ENCODE results near the gene MPPED2. TPM values are rescaled to one million over a fixed set of nuclear protein-coding genes. Genes with fewer than 3 reads are reported as not detected.

MPPED2 gene
- total and polyA plus RNA-seq, 12 donors, result 2.2 to 15.1 (median 10.4) TPM

DNA sequence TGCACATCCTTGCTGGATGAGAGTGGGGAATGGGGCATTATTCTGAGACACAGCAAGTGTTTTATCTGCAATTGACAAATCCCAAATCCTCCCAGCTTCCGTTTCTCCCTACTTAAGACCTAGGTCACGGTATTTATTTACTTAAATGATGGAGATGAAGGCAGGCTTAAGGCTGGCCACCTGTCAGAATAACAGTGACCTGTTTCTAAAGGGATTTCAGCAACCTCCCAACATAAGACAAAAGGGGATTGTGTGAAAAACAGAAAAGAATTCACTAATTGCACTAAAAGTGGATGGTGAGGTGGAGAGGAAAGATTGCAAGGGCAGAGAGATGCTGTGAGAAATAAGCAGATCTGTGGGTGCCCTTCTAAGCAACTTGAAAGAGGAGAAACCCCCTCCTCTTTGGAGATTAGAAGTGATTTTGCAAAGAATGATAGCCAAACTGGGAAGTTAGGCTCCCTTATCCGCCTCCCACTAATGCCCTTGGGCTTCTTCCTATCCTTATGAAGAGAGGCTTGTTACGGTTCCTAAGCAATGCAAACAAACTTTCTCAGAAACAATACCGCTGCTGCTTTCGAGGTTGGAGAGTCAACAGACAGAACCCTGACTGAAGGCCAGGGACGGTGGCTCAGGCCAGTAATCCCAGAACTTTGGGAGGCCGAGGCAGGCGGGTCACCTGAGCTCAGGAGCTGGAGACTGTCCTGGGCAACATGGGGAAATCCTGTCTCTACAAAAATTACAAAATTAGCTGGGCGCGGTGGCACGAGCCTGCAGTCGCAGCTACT is 179.0 kb downstream of the MPPED2 start:
- Histone ChIP-seq H3K36me3 (peaks cover 0 to 16% (median 0%) of the 10 kb centered on the region in 9 donors), H3K9me3 (no peaks in the 10 kb centered on the region), H3K27ac (peak overlapping the region in 1 of 10 donors; percentile 18), H3K4me1 (no peaks in the 10 kb centered on the region), H3K27me3 (no peaks in the 10 kb centered on the region), H3K4me3 (no peak overlapping the region)
- TF ChIP-seq, protein P1, sequence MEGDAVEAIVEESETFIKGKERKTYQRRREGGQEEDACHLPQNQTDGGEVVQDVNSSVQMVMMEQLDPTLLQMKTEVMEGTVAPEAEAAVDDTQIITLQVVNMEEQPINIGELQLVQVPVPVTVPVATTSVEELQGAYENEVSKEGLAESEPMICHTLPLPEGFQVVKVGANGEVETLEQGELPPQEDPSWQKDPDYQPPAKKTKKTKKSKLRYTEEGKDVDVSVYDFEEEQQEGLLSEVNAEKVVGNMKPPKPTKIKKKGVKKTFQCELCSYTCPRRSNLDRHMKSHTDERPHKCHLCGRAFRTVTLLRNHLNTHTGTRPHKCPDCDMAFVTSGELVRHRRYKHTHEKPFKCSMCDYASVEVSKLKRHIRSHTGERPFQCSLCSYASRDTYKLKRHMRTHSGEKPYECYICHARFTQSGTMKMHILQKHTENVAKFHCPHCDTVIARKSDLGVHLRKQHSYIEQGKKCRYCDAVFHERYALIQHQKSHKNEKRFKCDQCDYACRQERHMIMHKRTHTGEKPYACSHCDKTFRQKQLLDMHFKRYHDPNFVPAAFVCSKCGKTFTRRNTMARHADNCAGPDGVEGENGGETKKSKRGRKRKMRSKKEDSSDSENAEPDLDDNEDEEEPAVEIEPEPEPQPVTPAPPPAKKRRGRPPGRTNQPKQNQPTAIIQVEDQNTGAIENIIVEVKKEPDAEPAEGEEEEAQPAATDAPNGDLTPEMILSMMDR (IDR thresholded peaks at IDR 0.05), result no peak
- peak in 1 of 2 donors; percentile 22 for DNase-seq
- ATAC-seq, result peak; percentile 52 to 97 (median 81)
- intact Hi-C loops (cut with DNase I), result loop anchor here in 1 of 10 donors (10.0 kb wide), 1 partner anchor 178 kb away; the partner anchor contains the start of gene MPPED2
- 54 to 63% methylated on average over 13 of the region's 13 CpGs for WGBS, 2 donors

DNA sequence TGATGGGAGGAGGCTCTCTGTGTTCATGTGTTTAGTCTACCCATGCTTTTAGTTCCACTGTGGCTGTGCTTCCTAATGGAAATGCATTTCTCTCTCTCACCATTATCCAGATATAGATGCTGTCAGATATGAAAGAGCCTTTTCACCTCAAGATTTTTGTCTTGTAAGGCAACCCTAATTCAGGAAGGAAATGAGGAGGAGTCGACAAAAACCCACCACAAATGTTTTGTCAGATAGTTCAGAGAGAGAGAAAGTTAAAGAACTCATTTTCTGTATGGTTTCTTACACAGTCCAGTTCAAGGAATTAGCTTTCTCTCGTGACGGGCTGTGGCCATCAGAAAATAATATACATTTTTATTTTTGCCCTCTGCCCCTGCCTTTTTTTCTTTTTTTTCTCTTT is 180.8 kb downstream of the MPPED2 start:
- Histone ChIP-seq H3K36me3 (peaks cover 0 to 8% (median 0%) of the 10 kb centered on the region in 9 donors), H3K9me3 (no peaks in the 10 kb centered on the region), H3K27ac (no peak overlapping the region), H3K4me3 (no peak overlapping the region), H3K27me3 (no peaks in the 10 kb centered on the region), H3K4me1 (no peaks in the 10 kb centered on the region)
- 77 to 87% methylated on average over 3 of the region's 3 CpGs for WGBS, 2 donors
- no peak for ATAC-seq
- no peak for DNase-seq
- intact Hi-C loops (cut with DNase I), result loop anchor here in 1 of 10 donors (10.0 kb wide), 1 partner anchor 179 kb away; the partner anchor contains the start of gene MPPED2
- TF ChIP-seq, protein P1 (IDR thresholded peaks at IDR 0.05), result no peak

DNA sequence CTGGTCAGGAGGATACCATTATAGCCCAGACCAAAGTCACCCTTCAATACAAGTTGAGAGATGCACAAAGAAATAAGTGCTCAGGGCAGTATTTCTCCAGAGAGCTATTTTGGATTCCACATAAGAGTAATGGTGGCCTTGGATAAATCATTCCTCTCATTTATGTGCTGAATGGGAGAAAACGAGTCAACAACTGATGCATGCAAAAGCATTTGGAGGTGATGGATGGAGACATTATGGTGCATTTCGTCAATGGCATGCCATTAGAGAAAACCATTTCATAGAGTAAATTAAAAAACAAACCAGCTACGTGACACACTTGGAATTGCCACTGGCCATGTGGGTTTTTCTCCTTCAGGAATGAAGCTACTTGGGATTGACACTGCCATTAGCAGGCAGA is 182.0 kb downstream of the MPPED2 start:
- Histone ChIP-seq H3K4me1 (no peaks in the 10 kb centered on the region), H3K36me3 (peaks cover 0 to 2% (median 0%) of the 10 kb centered on the region in 9 donors), H3K4me3 (no peak overlapping the region), H3K27me3 (no peaks in the 10 kb centered on the region), H3K9me3 (no peaks in the 10 kb centered on the region), H3K27ac (no peak overlapping the region)
- TF ChIP-seq, protein P1 (IDR thresholded peaks at IDR 0.05), result no peak
- intact Hi-C loops (cut with DNase I), result loop anchor here in 1 of 10 donors (10.0 kb wide), 1 partner anchor 181 kb away; the partner anchor contains the start of gene MPPED2
- ATAC-seq (no peak), DNase-seq (no peak)
- WGBS, 2 donors, result 97 to 98% methylated on average over 3 of the region's 3 CpGs

DNA sequence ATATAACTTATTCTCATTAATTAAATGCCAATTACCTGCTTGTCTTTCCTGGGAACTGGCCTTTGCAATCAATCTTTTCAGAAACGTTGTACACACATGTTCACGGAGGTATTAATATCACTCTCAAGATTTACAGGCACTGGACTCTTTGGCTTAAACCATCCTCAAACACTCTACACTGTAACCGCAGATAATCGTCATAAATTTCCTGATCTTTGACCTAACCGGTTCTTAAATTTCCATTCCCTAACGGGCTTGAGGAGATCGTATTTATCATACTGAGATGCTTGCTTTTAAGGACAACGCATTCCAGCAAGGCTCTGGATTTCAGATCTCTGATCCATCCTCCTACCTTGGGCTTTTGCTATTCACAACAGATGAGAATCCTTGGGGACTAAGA is 190.4 kb downstream of the MPPED2 start:
- WGBS, 2 donors, result 69 to 70% methylated on average over 8 of the region's 8 CpGs
- ATAC-seq, result no peak
- peaks cover 5 to 17% (median 16%) of the 10 kb centered on the region in 9 donors for H3K4me1 ChIP-seq
- TF ChIP-seq, protein P1 (IDR thresholded peaks at IDR 0.05), result no peak
- H3K36me3 ChIP-seq, result no peaks in the 10 kb centered on the region
- H3K4me3 ChIP-seq, result no peak overlapping the region
- intact Hi-C loops (cut with DNase I), result no loop called here
- H3K9me3 ChIP-seq, result peaks cover 0 to 8% (median 0%) of the 10 kb centered on the region in 11 donors
- DNase-seq, result no peak
- H3K27ac ChIP-seq, result no peak overlapping the region
- no peaks in the 10 kb centered on the region for H3K27me3 ChIP-seq

Measured in heart right ventricle (tissue), 16 donors.